ENCODE data around the gene POLR2J3.
"Not testable (repeated sequence)": the region's sequence is repeated elsewhere in the genome, so short reads cannot be mapped to it uniquely, and the experiment has no call there.

POLR2J3 gene

DNA sequence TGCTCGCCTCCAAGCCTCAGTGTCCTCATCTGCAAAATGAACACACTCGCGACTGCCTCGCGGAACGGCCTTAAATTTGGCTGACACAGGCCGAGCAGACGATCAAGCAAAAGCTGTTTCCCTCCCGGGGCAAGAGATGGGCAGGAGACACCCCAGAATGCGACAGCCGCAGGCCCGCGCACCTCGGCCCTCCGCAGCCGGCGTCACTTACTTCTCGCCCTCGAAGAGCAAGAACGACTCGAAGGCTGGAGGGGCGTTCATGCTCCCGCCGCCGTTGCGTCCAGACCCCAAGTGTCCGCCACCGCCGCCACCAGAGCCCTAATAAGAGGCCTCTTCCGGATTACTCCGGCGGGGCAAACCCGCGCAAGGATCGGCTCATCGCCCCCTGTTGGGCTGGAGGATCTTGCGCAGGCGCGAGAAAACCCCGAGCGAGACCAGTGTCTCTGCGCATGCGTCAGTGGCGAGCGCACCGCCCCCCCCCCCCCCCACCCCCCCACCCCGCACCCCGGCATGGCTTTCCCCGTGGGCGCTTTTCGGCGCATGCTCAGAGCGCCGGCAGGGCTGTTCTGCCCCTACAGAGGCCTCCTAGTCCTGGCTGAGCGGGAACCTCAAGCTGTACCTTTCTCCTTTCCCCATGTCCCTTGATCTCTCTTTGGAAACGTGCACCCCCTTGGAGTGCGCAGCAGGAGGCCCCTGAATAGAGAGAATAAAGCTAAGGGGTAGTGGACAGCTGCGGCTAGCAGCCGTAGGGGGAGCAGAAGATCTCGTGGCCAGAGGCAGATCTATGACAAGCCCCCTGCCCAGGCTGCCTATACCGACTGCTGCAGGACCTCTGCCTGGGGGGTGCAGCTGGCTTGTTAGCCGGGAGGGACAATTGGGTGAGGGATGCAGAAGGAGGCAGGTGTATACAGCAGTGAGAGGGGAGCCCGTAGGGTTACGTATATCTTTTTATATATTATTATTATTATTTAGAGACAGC, at the start of gene POLR2J3:
Gene POLR2J3, minus strand, starts transcription at position 323 of the 979 bp plus-strand sequence. Its CDS starts 62 bp downstream, at position 261.
- DNase-seq (ENCODE audit: low read depth in 2 of 2) = peak; percentile 97 to 100

GRCh38 chr7:102618122-102618521, 45.7 kb upstream of the POLR2J3 start:
- not testable (repeated sequence) for DNase-seq (ENCODE audit: low read depth in 2 of 2)

GRCh38 chr7:102616507-102617125, 44.2 kb upstream of the POLR2J3 start, which contains the start of gene RASA4:
Gene RASA4, minus strand, starts transcription at chr7:102616756. Its CDS starts 67 bp downstream, at chr7:102616689.
- peak in 1 of 2 donors; percentile 32 for DNase-seq (ENCODE audit: low read depth in 2 of 2)

DNA sequence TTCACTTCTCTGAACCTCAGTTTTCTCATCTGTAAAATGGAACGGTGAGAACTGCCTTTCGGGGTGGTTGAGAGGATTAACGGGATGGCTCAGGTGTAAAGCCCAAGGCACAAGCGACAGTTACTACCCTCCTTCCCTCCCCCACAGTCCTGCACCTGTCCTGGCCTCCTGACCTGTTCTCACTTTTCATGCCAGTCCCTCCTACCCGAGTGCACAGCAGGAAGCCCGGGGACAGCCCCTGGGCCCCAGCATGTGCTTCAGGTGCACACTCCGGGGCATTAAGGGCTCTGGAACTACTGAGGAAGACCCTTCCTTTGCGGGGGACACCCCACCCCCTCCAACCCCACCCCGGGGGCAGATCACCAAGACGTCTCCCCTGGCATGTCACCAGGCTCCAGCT, 43.5 kb upstream of the POLR2J3 start:
- not testable (repeated sequence) for DNase-seq (ENCODE audit: low read depth in 2 of 2)

DNA sequence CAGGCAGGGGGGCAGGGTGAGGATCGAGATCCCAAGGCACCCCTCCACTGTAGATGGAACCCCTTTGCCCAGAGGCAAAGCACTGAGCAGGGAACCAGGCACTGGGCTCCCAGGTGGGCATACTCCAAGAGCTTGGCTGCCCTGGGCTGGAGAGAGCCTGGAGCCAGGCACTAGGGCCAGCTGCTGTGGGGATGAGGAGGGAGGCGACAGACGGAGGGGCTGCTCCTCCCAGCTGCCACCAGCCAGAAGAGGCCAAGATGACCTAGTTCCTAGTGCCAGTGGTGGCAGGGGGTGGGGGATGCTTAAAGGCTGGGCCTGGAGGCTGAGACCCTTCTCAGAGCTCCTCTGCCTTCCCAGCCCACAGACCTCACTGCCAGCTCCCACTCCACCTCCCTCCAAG, 42.5 kb upstream of the POLR2J3 start:
- DNase-seq (ENCODE audit: low read depth in 2 of 2) = not testable (repeated sequence)

DNA sequence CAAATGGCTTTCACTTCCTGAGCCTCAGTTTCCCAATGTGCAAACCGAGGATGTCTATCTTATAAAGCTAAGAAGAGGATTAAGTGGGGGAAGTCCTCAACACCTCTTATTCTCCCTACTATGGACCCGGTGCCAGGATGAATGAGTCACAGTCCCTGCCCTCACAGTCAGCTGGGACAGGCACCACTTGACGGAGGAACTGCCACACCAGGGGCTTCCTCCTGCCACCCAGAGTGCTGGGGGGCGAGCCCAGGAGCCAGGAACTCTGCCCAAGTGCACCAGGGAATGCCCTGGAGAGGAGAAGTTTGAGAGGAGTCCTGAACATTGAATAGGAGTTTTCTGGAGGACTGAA, 41.9 kb upstream of the POLR2J3 start:
- not testable (repeated sequence) for DNase-seq (ENCODE audit: low read depth in 2 of 2)

- DNase-seq (ENCODE audit: low read depth in 2 of 2) = not testable (repeated sequence)
Measured at GRCh38 chr7:102613575-102614345, 41.4 kb upstream of the POLR2J3 start.

DNA sequence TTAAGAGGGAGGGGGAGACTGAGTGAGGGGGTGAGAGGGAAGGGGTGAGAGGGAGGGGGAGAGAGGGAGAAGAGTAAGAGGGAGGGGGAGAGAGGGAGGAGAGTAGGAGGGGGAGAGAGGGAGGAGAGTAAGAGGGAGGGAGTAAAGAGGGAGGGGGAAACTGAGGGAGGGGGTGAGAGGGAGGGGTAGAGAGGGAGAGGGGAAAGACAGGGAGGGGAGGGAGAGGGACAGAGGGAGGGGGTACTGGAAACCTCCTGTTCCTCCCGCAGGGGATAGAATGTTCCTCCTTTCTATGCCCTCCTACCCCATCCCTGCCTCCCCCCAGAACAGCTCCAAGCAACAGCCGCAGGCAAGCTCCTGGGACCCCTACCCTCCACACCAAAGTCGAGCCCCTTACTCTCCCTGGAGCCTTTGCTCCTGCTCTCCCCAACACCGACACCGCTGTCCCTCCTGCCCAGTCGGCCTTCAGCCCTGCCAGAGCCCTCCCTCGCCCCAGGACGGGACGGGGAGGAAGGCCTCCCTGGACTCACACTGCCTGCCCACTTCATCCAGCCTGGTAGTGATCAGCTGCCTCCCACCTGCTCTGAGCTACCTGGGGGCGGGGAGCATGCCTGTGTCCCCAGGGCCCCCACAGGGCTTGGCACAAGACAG, 39.4 kb upstream of the POLR2J3 start:
- DNase-seq (ENCODE audit: low read depth in 2 of 2) = not testable (repeated sequence)

DNA sequence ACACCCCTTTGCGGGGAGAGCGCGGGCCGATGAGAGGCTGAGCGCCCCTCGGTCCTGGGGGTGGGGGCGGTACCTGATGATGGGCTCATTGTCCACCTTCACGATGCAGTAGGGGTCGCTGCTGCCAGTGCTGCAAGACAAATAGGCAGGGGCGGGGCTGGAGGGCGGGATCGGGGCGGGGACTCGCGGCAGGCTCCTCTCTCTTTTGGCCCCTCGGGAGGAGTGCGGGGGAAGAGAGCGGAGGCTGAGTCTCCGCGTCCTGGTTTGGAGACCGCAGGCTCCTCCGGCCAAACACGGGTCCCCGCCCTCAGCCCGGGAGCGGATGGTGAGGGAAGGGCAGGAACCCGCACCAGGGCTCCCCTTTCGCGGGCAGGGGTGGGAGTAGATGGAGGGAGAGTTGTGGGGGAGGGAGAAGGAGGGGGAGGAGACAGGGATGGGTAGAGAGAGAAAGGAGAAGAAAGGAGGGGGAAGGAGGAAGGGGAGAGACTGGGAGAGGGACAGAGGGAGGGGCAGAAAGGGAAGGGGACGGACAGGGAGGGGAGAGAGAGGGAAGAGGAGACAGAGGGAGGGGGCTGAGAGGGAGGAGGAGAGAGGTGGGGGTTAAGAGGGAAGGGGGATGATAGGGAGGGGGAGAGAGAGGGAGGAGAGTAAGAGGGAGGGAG, 38.8 kb upstream of the POLR2J3 start:
- not testable (repeated sequence) for DNase-seq (ENCODE audit: low read depth in 2 of 2)

DNA sequence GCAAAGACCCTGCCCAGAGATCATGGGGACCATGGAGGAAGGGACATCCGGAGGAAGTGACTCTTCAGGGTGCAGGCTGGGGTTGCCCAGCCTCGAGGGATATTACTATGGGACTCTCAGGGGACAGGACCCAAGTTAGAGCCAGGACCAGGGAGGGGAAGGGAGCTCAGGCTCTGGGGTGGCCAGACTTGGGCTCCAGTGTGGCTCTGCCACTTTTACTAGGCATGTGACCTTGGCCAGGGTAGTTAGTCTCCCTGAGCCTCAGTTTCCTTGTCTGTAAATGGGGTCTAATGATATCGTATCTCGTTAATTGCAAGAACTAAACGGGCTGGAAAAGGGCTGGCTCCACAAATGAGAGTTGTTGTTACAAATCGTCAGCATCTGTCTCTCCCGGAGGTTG, 38.1 kb upstream of the POLR2J3 start:
- DNase-seq (ENCODE audit: low read depth in 2 of 2) = not testable (repeated sequence)

DNA sequence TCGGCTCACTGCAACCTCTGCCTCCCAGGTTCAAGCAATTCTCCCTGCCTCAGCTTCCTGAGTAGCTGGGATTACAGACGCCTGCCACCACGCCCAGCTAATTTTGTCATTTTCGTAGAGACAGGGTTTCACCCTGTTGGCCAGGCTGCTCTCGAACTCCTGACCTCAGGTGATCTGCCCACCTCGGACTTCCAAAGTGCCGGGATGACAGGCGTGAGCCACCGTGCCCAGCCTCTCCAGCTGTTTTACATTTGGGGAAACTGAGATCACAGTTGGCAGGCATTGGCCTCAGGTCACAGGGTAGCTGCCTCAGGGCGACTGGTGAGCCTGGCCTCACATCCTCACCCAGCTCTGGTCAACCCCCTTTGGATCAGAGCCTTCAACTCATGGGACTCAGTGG, 37.4 kb upstream of the POLR2J3 start:
- not testable (repeated sequence) for DNase-seq (ENCODE audit: low read depth in 2 of 2)

- DNase-seq (ENCODE audit: low read depth in 2 of 2) = not testable (repeated sequence)
Measured at GRCh38 chr7:102606848-102607247, 34.5 kb upstream of the POLR2J3 start.

DNA sequence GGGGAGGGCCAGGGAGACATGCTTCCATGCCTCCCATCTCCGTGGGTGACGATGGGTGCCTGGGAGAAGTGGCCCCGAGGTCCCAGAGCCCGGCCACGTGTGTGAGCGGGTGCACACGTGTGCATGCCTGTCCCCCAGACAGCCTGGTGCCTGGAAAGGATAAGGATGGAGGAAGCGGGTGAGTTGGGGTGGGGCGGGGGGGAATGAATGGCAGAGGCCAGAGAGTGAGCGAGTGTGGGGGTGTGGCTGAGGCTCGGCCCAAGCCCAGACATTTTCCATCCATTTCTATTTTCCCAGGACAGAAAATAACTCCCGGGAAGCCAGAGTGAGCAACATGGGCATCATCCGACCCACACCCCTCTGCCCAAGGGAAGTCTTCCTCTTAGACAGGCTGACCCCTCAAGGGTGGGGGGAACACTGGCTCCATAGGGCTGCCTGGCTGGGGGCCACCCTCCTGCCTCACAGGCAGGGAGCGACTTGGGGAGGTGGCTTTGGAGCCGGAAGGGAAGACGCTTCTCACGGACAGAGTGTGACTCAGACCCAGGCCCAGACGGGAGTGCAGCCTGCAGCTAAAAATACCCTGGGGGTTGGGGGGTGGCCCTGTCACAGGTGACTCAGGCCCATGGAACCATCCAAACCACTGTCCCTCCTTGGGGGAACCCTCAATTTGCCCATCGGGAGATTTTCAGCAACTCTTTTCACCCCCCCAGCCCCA, 32.2 kb upstream of the POLR2J3 start:
- DNase-seq (ENCODE audit: low read depth in 2 of 2) = not testable (repeated sequence)

DNA sequence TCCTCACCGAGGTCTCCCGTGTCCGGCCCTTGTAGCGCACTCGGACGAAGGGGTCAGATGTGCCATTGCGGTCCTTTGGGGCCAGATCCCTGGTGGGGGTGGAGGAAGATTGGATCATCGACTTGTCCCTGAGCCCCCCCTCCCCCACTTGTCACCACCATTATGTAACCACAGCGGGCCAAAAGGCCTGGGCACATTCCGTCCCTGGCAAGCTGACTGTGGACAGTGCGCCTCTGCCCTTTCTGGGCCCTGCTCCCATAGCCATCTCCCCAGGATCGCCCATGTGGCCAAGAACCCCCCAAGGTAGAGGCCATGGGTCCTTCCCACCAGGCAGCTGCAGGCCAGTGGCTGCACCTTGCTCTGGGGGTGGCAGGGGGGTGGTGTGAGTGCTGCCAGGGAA, 29.9 kb upstream of the POLR2J3 start:
- not testable (repeated sequence) for DNase-seq (ENCODE audit: low read depth in 2 of 2)

- not testable (repeated sequence) for DNase-seq (ENCODE audit: low read depth in 2 of 2)
Measured at GRCh38 chr7:102599699-102600098, 27.3 kb upstream of the POLR2J3 start.

- DNase-seq (ENCODE audit: low read depth in 2 of 2) = not testable (repeated sequence)
Measured at GRCh38 chr7:102596036-102596435, 23.7 kb upstream of the POLR2J3 start.

DNA sequence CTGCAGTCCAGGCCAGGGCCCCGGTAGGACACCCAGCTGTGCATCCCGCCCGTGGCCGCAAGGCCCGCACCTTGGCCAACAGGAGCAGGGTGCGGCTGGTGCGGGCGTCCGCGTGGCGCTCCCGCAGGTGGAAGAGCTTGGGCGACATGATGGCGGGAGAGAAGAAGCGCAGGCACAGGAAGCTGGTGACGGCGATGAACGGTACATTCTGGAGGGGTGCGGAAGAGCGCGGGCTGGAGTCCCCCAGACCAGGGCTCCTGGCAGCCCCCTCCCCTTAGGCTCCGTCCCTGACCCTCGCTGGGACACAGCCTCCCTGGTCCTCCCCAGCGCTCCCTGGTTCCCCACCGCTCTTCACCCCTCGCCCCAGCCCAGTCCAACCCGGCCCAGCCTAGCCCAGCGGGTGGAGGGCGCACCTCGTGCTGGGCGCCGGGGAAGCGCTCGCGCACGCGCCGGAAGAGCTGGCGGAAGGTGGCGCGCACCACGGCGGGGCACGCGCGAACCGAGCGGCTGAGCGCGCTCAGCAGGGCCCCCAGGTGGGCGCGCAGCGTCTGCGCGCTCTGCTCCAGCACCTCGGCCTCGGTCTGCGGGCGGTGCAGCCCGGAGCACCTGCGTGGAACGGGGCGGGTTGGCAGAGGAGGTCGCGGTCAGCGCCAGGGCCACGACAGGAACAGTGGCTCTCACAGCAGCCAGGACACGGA, 21.4 kb upstream of the POLR2J3 start:
- not testable (repeated sequence) for DNase-seq (ENCODE audit: low read depth in 2 of 2)

GRCh38 chr7:102592477-102593019, 20.2 kb upstream of the POLR2J3 start:
- DNase-seq (ENCODE audit: low read depth in 2 of 2) = peak in 1 of 2 donors; percentile 20

GRCh38 chr7:102589857-102590256, 17.5 kb upstream of the POLR2J3 start:
- not testable (repeated sequence) for DNase-seq (ENCODE audit: low read depth in 2 of 2)

Data from stimulated activated CD4-positive, alpha-beta T cell treated with anti-CD3 and anti-CD28 coated beads, Interleukin-1b, Interleukin-23, amount 100 ng/mL, for 1 hour (primary cell).